Right ventricle myocardium superior (tissue), 1 donor: ENCODE results near the gene SPATS2L. TPM values are rescaled to one million over a fixed set of nuclear protein-coding genes. Genes with fewer than 3 reads are reported as not detected.

ENCODE experiments used
- ATAC-seq: fragments of 200-7000 bp; cut with Tn5 transposase; one replicate; pipeline ENCODE4 v1.9.1; 2020; ENCODE audit warnings: mild to moderate bottlenecking; ENCODE audit not compliant: poor library complexity
- DNase-seq: peaks from one replicate; pipeline ENCODE4 v3.0.0-alpha.2; 2020
- intact Hi-C: fragments of 100-400 bp; cut with DNase I; formaldehyde crosslinking; loops from one replicate; pipeline ENCODE4 v1.11.2; 2022
- total RNA-seq: library from RNA; stranded (reverse); fragmentation: NEBNext Ultra II Directional; extraction: Animal tissue kit (Norgen Biotek cat#: 25700); gene quantifications from one replicate; pipeline ENCODE4 v1.2.1, GENCODE V29; 2021
- donor health status: DM: no; HTN: yes; CAD: no; lungs with severe emphysema.

The SPATS2L gene
- total RNA-seq, 1 donor from 2014 or later, result 71.1 TPM

DNA sequence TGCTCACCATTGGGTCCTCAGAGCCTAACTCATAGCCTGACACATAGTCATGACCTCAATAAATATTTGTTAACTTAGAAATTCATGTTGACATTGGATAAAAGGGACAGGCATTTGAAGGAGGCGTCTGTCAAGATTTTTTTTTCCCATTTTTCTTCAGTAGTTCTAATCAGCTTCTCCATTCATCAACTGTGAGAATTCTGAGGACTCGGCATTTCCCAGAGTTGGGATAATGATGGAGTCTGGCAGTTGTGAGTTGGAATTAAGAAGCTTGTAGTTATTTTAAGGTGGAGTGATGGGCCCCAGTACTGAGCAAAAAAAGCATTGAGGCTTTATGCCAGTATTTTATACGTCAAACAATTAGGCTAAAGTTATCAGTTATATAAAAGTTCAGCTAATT is 4.6 kb downstream of the SPATS2L start:
- ATAC-seq, result no peak
- intact Hi-C loops, result no loop called here
- DNase-seq, result no peak

DNA sequence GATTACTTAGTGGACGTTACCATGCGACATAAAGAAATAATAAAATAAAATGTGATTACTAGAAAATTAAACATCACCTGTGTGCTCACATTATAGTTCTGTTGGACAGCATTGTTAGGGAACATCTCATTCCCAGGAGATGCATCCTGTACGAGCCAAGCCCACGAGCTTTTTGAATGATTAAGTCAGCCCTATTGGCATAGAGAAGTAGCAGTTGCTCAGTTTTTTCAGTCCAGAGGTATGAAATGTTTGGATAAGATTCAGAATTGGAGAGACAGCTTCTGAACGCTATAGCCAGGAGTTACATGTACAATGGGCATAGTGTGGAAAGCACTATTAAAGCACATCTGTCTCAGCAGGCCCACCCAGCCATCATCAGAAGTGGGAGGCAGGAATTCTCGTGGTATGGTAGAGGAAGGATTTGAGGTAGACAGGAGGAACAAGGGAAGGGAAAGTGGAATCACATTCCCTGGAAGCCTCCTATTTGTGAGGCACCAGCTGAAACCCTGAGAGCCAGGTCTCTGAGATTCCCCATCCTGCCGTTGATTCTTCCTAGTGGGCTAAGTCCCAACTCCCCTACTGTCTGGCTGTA is 8.6 kb downstream of the SPATS2L start:
- ATAC-seq (no peak), DNase-seq (no peak)
- intact Hi-C loops, result no loop called here

GRCh38 chr2:200317975-200318374 is 11.5 kb downstream of the SPATS2L start:
- DNase-seq (no peak), ATAC-seq (no peak)
- intact Hi-C loops, result no loop called here

GRCh38 chr2:200318940-200319435 is 12.5 kb downstream of the SPATS2L start:
- intact Hi-C loops, result no loop called here

DNA sequence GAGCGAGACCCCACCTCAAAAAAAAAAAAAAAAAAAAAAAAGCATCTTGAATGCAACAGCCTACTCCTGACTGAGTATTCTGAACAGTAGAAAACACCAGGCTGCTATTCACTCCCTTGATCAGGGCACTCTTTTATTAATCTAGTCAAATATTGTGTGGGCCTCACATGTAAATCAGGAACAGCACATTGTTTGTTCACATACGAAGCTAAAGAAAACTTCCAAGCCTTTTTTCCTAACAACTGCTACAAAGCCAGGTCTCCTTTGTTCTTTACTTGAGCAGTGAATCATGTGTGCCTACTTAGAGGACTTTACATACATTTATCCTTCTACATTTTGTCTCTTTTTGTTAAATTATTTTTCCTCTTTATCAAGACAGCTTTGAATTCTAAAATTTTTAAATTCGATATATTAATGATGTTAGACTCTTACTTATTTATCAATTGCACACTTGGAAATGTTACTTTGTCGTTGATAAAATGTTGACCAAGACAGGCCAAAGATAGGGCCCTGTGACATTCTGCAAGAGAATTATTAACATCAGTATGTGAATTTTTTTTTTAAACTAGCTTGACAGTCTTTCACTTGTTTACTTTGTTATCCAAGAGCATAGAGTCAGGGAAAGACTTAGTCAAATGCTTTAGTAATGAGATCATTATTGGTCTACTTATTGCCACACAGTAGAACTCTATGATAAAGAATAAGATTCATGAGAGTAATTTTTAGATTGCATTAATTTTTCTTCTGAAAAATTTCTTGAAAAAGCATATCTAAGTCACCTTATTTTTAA is 13.2 kb downstream of the SPATS2L start:
- ATAC-seq (peak; percentile 65), DNase-seq (no peak)
- intact Hi-C loops, result no loop called here

More at GRCh38 chr2:200318940-200319435, 12.5 kb downstream of the SPATS2L start:
- ATAC-seq (no peak), DNase-seq (no peak)

- ATAC-seq, result peak; percentile 73
- DNase-seq, result no peak
- intact Hi-C loops, result no loop called here
These were observed 13.9 kb downstream of the SPATS2L start for GRCh38 chr2:200320344-200320743.

DNA sequence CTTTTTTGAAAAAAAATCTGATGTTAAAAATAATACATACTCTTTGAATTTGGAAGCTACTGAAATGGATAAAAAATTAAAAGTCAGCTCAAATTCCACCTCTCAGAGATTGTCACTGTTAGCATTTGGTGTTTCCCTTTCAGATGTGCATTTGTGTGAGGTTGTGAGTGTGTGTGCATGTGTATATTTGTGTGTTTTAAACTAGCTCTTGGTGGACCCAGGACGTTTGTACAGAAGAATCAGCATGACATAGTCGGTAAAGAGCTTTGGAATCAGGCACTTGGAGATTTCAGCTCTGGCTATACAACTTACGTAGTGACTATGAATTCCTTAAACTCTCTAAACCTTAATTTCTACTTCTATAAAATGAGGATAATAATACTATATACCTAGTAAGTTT is 14.5 kb downstream of the SPATS2L start:
- intact Hi-C loops, result no loop called here
- ATAC-seq (no peak), DNase-seq (no peak)

DNA sequence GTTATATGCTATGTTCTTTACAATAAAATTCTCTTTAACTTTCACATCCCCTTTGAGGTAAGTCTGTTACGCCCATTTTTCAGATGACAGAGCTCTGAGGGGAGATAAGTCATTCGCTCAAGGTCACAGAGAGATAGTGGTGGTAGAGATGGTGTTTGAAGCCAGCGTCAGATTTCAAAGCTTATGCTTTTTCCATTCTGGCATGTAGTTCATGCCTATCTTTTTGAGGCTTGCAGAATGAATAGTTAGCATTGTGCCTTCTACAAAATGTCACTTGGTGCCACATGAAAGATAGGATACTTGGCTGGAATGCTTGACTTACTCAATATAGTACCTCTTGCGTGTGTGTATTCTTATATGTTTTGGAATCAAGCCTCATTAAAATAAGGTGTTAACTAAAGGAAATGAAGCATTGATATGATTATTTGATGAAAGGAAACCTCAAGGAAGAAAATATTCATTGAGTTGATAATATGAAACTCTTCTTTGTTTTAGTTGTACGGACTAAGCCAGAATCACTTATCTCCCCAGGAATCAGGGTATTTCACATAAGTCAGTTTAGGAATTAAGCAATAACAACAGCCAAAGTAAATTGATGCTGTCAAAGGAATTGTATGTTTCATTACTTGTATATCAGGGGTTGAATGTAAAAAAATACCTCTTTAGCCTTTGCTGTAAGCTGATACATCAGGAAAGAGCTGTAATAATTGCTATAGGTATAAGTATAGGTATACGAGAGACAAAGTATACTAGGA is 15.5 kb downstream of the SPATS2L start:
- ATAC-seq, result peak; percentile 40
- no peak for DNase-seq
- intact Hi-C loops, result no loop called here

GRCh38 chr2:200322607-200323006 is 16.1 kb downstream of the SPATS2L start:
- ATAC-seq (no peak), DNase-seq (no peak)
- intact Hi-C loops, result no loop called here

DNA sequence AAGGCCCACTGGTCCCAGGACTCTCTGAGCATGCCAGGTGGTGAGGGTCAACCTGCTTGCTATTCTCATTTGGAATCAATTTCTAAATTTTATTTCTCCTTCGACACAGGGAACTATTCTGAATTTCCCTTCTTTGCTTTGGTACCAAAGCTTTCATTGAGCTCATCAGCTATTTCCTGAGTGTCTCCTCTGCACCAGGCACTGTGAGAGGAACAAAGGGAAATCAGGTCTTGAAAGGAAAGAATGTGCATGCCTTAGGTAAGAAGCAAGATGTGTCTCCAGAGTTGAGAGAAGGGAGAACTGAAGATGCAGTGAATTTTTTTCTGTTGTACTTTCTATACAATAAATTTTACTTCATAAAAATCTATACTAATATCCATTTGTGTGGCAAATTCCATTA is 17.9 kb downstream of the SPATS2L start:
- ATAC-seq (no peak), DNase-seq (no peak)
- intact Hi-C loops, result no loop called here

DNA sequence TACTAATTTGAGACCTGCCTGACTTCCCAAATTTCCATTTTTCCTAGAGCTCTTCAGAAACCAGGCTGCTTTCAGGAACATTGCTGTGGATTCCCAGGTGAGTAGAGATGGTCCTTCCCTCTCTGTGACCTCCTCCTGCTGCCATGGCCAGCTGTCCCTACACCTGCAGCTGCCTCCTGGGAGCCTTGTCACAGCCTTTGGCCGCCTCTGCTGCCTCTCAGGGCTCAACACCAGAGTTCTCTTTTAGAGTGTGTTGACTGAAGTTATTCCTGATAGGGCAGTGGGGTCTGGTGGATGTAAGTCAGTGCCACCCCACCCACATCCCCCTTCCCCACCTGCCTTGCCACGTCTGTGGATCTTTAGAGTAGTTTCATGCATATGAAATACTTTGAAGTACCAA is 22.9 kb downstream of the SPATS2L start:
- DNase-seq (no peak), ATAC-seq (peak; percentile 38)
- intact Hi-C loops, result no loop called here

DNA sequence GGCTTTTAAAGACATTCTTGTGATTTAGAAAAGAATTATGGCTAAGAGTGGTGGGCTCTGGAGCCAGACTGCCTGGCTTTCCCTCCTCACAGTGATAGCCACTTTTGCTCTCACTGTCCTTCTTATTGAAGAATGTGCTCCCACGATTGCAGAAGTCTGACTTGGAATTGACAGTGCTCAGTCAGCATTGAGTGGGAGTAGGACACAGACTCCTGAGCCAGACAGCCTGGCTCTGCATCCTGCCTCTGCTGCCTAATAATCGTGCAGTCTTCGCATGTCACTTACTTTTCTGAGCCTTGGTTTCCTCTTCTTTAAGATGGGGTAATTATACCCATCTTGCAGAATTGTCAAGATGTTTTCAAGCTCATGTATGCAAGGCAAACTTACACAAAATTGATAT is 23.3 kb downstream of the SPATS2L start:
- DNase-seq (no peak), ATAC-seq (peak; percentile 71)
- intact Hi-C loops, result no loop called here

- intact Hi-C loops, result no loop called here
- no peak for DNase-seq
- peak; percentile 72 for ATAC-seq
These were observed 24.0 kb downstream of the SPATS2L start for GRCh38 chr2:200330351-200331060.

DNA sequence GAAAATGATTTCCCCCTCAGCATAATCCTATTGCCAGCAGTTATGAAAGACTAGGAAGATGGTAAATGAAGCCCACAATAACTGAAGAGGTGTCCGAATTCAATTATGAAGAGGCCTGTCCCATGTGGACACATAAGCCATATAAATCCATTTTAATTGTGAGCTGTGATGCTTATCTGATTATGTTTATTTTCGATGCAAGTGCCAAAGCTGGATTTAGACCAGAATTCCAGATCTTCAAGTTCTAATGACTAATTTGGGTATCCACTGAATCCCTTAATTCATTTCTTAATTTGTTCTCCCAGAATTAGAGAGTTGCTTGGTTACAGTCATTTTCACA is 24.5 kb downstream of the SPATS2L start:
- DNase-seq (no peak), ATAC-seq (no peak)
- intact Hi-C loops, result no loop called here

GRCh38 chr2:200335657-200336056 is 29.2 kb downstream of the SPATS2L start:
- ATAC-seq, result no peak
- DNase-seq, result no peak
- intact Hi-C loops, result no loop called here

- DNase-seq (no peak), ATAC-seq (no peak)
- intact Hi-C loops, result no loop called here
These were observed 30.6 kb downstream of the SPATS2L start for GRCh38 chr2:200336980-200337615.

DNA sequence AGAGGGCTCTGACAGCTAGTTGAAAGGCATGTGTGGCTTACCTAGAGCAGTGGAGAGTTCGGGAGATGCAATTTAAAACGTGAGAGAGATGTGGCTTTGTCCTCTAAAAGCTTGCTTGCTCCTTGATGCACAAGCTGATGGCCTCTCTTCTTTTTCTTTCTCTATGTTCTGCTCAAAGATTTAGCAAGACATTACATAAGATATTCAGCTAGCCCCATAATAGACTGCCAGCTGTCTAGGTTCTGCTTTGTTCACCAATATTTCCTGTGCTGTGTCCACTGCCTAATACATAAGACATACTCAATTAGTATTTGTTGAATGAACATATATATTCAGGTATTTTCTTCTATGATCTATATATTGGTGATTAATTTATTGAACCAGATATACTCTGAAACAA is 31.1 kb downstream of the SPATS2L start:
- no peak for DNase-seq
- ATAC-seq, result peak; percentile 50
- intact Hi-C loops, result no loop called here

DNA sequence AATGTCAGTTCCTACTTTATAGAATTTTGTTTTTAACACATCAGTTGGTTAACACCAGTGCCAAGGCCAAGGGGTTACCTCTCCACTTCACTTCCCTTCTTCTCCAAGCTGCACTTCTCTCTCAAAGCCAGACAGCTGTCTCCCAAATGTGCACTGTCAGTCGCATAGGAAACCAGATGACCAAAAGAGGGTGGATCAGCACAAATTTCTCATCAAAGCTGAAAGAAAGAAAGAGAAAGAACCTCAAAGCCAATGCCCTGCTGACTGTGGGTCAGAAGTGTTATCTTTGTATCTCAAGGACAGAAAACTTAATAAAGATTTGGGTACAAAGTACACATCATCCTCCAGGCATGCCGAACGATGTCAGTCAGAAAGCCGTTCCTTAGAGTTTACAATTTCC is 32.2 kb downstream of the SPATS2L start:
- no peak for DNase-seq
- intact Hi-C loops, result no loop called here
- peak; percentile 69 for ATAC-seq
